ENCODE data around the gene UNC93A. TPM values are rescaled to one million over a fixed set of nuclear protein-coding genes. Genes with fewer than 3 reads are reported as not detected.

UNC93A gene
- total RNA-seq, 1 donor: not detected

GRCh38 chr6:167324111-167324510 lies 33.0 kb downstream of the UNC93A start:
- TF ChIP-seq CTCF (IDR thresholded peaks at IDR 0.05; ENCODE audit: insufficient read depth, low read length): no peak
- H3K4me3 ChIP-seq (ENCODE audit: low read depth, low read length): no peak overlapping the region
- peak; percentile 46 for DNase-seq (ENCODE audit: low read depth)

GRCh38 chr6:167325766-167326165 lies 34.7 kb downstream of the UNC93A start:
- H3K4me3 ChIP-seq (ENCODE audit: low read depth, low read length): no peak overlapping the region
- TF ChIP-seq CTCF (IDR thresholded peaks at IDR 0.05; ENCODE audit: insufficient read depth, low read length): no peak
- DNase-seq (ENCODE audit: low read depth): no peak

- no peak overlapping the region for H3K4me3 ChIP-seq (ENCODE audit: low read depth, low read length)
- DNase-seq (ENCODE audit: low read depth): no peak
- TF ChIP-seq CTCF (IDR thresholded peaks at IDR 0.05; ENCODE audit: insufficient read depth, low read length): no peak
Measured at GRCh38 chr6:167327391-167327790, 36.3 kb downstream of the UNC93A start.

GRCh38 chr6:167328086-167328485 lies 37.0 kb downstream of the UNC93A start:
- no peak for DNase-seq (ENCODE audit: low read depth)
- no peak overlapping the region for H3K4me3 ChIP-seq (ENCODE audit: low read depth, low read length)
- TF ChIP-seq CTCF (IDR thresholded peaks at IDR 0.05; ENCODE audit: insufficient read depth, low read length): no peak

- no peak for DNase-seq (ENCODE audit: low read depth)
- no peak overlapping the region for H3K4me3 ChIP-seq (ENCODE audit: low read depth, low read length)
Measured at GRCh38 chr6:167329014-167329413, 37.9 kb downstream of the UNC93A start.

GRCh38 chr6:167330750-167331149 lies 39.6 kb downstream of the UNC93A start:
- DNase-seq (ENCODE audit: low read depth): no peak
- TF ChIP-seq CTCF (IDR thresholded peaks at IDR 0.05; ENCODE audit: insufficient read depth, low read length): no peak
- no peak overlapping the region for H3K4me3 ChIP-seq (ENCODE audit: low read depth, low read length)

More at GRCh38 chr6:167329014-167329413, 37.9 kb downstream of the UNC93A start:
- no peak for TF ChIP-seq CTCF (IDR thresholded peaks at IDR 0.05; ENCODE audit: insufficient read depth, low read length)

- no peak for DNase-seq (ENCODE audit: low read depth)
- no peak for TF ChIP-seq CTCF (IDR thresholded peaks at IDR 0.05; ENCODE audit: insufficient read depth, low read length)
- no peak overlapping the region for H3K4me3 ChIP-seq (ENCODE audit: low read depth, low read length)
Measured at GRCh38 chr6:167331565-167331964, 40.5 kb downstream of the UNC93A start.

Data from fibroblast of the aortic adventitia (primary cell).